ENCODE data around the gene GAA.

Gene GAA

GRCh38 chr17:80117491-80118401, 16.4 kb downstream of the GAA start:
- no peak for DNase-seq (ENCODE audit: low read depth)

- no peak for DNase-seq (ENCODE audit: low read depth)
Observed at GRCh38 chr17:80118601-80119270, 17.4 kb downstream of the GAA start.

GRCh38 chr17:80119271-80119791, 17.9 kb downstream of the GAA start:
- no peak for DNase-seq (ENCODE audit: low read depth)

- no peak for DNase-seq (ENCODE audit: low read depth)
Observed at GRCh38 chr17:80119839-80120238, 18.5 kb downstream of the GAA start.

- no peak for DNase-seq (ENCODE audit: low read depth)
Observed at GRCh38 chr17:80122026-80122575, 20.7 kb downstream of the GAA start.

- no peak for DNase-seq (ENCODE audit: low read depth)
Observed at GRCh38 chr17:80122926-80123505, 21.6 kb downstream of the GAA start.

GRCh38 chr17:80123791-80124190, 22.4 kb downstream of the GAA start:
- no peak for DNase-seq (ENCODE audit: low read depth)

GRCh38 chr17:80124351-80124981, 23.1 kb downstream of the GAA start:
- DNase-seq (ENCODE audit: low read depth) = no peak

GRCh38 chr17:80125656-80126448, 24.5 kb downstream of the GAA start:
- no peak for DNase-seq (ENCODE audit: low read depth)

- DNase-seq (ENCODE audit: low read depth) = no peak
Observed at GRCh38 chr17:80126449-80126715, 25.0 kb downstream of the GAA start.

GRCh38 chr17:80129006-80129565, 27.7 kb downstream of the GAA start:
- DNase-seq (ENCODE audit: low read depth) = no peak

GRCh38 chr17:80130992-80131391, 29.6 kb downstream of the GAA start:
- DNase-seq (ENCODE audit: low read depth) = no peak

- no peak for DNase-seq (ENCODE audit: low read depth)
Observed at GRCh38 chr17:80132906-80133625, 31.7 kb downstream of the GAA start.

GRCh38 chr17:80133626-80133970, 32.2 kb downstream of the GAA start:
- no peak for DNase-seq (ENCODE audit: low read depth)

GRCh38 chr17:80137131-80137530, 35.8 kb downstream of the GAA start:
- no peak for DNase-seq (ENCODE audit: low read depth)

- no peak for DNase-seq (ENCODE audit: low read depth)
Observed at GRCh38 chr17:80138856-80139426, 37.6 kb downstream of the GAA start.

GRCh38 chr17:80141463-80142165, 40.2 kb downstream of the GAA start:
- no peak for DNase-seq (ENCODE audit: low read depth)

- DNase-seq (ENCODE audit: low read depth) = no peak
Observed at GRCh38 chr17:80142929-80143328, 41.5 kb downstream of the GAA start.
